Heart right ventricle (tissue), 16 donors: ENCODE measurements around the gene HSD17B2. TPM values are rescaled to one million over a fixed set of nuclear protein-coding genes. Genes with fewer than 3 reads are reported as not detected.

Experiments
- ATAC-seq, 8 donors: fragments of 200-7000 bp; cut with Tn5 transposase; one replicate each; pipeline ENCODE4 v1.9.1; 2020; ENCODE audit warnings: mild to moderate bottlenecking in 8 of 8, moderate library complexity in 8 of 8, moderate number of reproducible peaks in 1 of 8
- DNase-seq, 2 donors: peaks; one replicate each; pipeline ENCODE4 v3.0.0-alpha.2; 2020
- H3K27ac ChIP-seq, 10 donors: fragments of 200-600 bp; sonication (generic) in 2 of 10; one replicate each; pipeline versions ENCODE4 v1.5.0 to v1.8.0; 2020 to 2022; ENCODE audit warnings: mild to moderate bottlenecking in 3 of 10
- H3K27me3 ChIP-seq, 7 donors: fragments of 200-600 bp; one replicate each; pipeline ENCODE4 v1.8.0; 2021 to 2022; ENCODE audit warnings: mild to moderate bottlenecking in 2 of 7
- H3K36me3 ChIP-seq, 9 donors: fragments of 200-600 bp; sonication (generic) in 1 of 9; one replicate each; pipeline versions ENCODE4 v1.5.0 to v1.8.0; 2020 to 2022; ENCODE audit warnings: mild to moderate bottlenecking in 2 of 9
- H3K4me1 ChIP-seq, 9 donors: fragments of 200-600 bp; sonication (generic) in 1 of 9; one replicate each; pipeline versions ENCODE4 v1.5.0 to v1.8.0; 2020 to 2022; ENCODE audit warnings: mild to moderate bottlenecking in 4 of 9
- H3K4me3 ChIP-seq, 10 donors: fragments of 200-600 bp; sonication (generic) in 2 of 10; one replicate each; pipeline versions ENCODE4 v1.5.0 to v1.8.0; 2020 to 2022; ENCODE audit warnings: mild to moderate bottlenecking in 7 of 10, moderate library complexity in 2 of 10
- H3K9me3 ChIP-seq, 11 donors: fragments of 200-600 bp in 10 of 11; sonication (generic) in 2 of 11; one replicate each; pipeline versions ENCODE4 v1.5.0 to v1.8.0; 2013 to 2022; ENCODE audit warnings: mild to moderate bottlenecking in 2 of 11, control low read depth in 1 of 11, moderate library complexity in 1 of 11
- WGBS, 2 donors: extraction: QIAGEN DNeasy Blood & Tissue Kit; methylation state at CpG; one replicate each; pipeline ENCODE4 v1.1.7; 2013; ENCODE audit warnings: inconsistent platforms in 1 of 2; 5-methylcytosine and 5-hydroxymethylcytosine counted together
- intact Hi-C, 10 donors: fragments of 100-400 bp; cut with DNase I; formaldehyde crosslinking; loops; one replicate each; pipeline versions ENCODE4 v1.11.1 to v1.14.2; 2022
- polyA plus RNA-seq, 2 donors: library from polyadenylated mRNA; stranded (reverse); fragments of 200-250 nt; gene quantifications; one replicate each; pipeline ENCODE4 v1.2.3, GENCODE V29; 2013
- total RNA-seq, 10 donors: library from RNA; stranded (reverse); fragmentation: NEBNext Ultra II Directional in 3 of 10; extraction: Animal tissue kit (Norgen Biotek cat#: 25700) in 3 of 10; gene quantifications; one replicate each; pipeline versions ENCODE4 v1.2.1 to v1.2.4, GENCODE V29; 2021 to 2023
- TF ChIP-seq, protein P1 (sequence below), 9 donors: fragments of 200-600 bp; sonication (generic) in 2 of 9; IDR thresholded peaks; one replicate each; pipeline versions ENCODE4 v1.5.0 to v1.8.0; 2021 to 2022; ENCODE audit warnings: antibody characterized with exemption in 9 of 9, mild to moderate bottlenecking in 5 of 9, moderate library complexity in 1 of 9
- donor health status: Arrhythmogenic right ventricular cardiomyopathy.
- donor health status: ischemic (EF 13 %, LVEDD 7.1; RV severe dilation, severe dysfunction).
- donor health status: healthy with polysubstance abuse.
- donor health status: DM: no; HTN: yes; CAD: no.
- donor health status: DM: no; HTN: no; CAD: no.
- donor health status: ischemic (EF 25% LVEDD 6.9; RV normal size, moderate dysfunction).
- donor health status: ischemic (EF 25% LVEDD 5.7; RV mildly dilated, moderate dysfunction).
- donor health status: healthy.
- donor health status: DM: yes; HTN: yes; CAD: no.
- donor health status: Ischemic cardiomyopathy.
- donor health status: ischemic (EF 35%, LVEDD 5.7; RV mildly dilated, moderate dysfunction).
- donor health status: nonischemic (EF 11% LVEDD 7.7; RV severe dilation, severe dysfunction).
- donor health status: DM: yes; HTN: yes; CAD: no.
- donor health status: PGD.
- donor health status: ischemic (EF 29% LVEDD 5.4; RV normal size, mild dysfunction).
- donor health status: nonischemic (EF 23%, LVEDD 6.1; RV moderate dilation, normal function).

HSD17B2 gene
- total and polyA plus RNA-seq, 12 donors = 0.03 TPM; not detected in 11

DNA sequence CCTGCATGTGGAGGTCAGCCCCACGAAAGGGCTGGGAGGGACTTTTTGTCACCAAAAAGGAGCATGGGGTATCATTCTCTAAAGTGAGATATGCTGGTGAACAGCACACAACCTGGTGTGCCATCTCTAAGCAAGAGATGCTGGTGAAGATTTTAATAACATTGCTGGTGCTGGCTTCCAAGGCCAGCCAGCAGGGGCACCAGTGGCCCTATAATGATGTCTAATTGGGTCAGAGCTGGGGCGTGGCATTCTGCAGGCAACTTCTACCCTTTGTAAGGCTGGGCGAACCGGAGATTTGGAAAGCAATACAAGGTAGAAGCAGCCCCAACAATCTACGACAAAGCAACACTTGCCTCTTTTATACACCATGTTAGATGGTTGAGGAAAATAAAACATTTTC is 40.6 kb upstream of the HSD17B2 start:
- Histone ChIP-seq H3K9me3 (no peaks in the 10 kb centered on the region), H3K36me3 (no peaks in the 10 kb centered on the region), H3K27ac (no peak overlapping the region), H3K4me1 (peaks cover 0 to 16% (median 6%) of the 10 kb centered on the region in 9 donors), H3K27me3 (no peaks in the 10 kb centered on the region), H3K4me3 (no peak overlapping the region)
- intact Hi-C loops = no loop called here
- 86 to 87% methylated on average over 5 of the region's 5 CpGs for WGBS, 2 donors
- no peak for DNase-seq
- no peak for ATAC-seq
- TF ChIP-seq, protein P1, sequence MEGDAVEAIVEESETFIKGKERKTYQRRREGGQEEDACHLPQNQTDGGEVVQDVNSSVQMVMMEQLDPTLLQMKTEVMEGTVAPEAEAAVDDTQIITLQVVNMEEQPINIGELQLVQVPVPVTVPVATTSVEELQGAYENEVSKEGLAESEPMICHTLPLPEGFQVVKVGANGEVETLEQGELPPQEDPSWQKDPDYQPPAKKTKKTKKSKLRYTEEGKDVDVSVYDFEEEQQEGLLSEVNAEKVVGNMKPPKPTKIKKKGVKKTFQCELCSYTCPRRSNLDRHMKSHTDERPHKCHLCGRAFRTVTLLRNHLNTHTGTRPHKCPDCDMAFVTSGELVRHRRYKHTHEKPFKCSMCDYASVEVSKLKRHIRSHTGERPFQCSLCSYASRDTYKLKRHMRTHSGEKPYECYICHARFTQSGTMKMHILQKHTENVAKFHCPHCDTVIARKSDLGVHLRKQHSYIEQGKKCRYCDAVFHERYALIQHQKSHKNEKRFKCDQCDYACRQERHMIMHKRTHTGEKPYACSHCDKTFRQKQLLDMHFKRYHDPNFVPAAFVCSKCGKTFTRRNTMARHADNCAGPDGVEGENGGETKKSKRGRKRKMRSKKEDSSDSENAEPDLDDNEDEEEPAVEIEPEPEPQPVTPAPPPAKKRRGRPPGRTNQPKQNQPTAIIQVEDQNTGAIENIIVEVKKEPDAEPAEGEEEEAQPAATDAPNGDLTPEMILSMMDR (IDR thresholded peaks at IDR 0.05) = peak in 1 of 9 donors; percentile 15

DNA sequence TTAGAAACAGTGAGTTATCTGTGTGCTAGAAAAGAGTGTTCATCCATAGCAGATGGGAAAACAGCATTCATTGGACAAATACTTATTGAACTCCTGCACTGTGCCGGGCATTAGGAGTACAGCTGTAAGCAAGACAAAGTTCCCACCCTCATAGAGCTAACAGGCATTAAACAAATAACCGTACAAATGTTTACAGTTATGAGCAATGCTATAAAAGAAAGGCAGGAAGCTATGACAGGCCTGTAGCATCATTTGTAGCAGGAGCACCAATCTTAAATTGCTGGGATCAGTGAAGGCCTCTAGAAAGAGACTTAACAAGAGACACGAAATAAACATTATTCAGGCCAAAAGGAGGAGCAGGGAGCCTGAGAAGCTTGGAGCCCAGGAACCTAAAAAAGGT is 39.4 kb upstream of the HSD17B2 start:
- ATAC-seq = no peak
- H3K27ac ChIP-seq = no peak overlapping the region
- intact Hi-C loops = no loop called here
- H3K4me3 ChIP-seq = no peak overlapping the region
- no peaks in the 10 kb centered on the region for H3K27me3 ChIP-seq
- no peak for DNase-seq
- TF ChIP-seq, protein P1 (IDR thresholded peaks at IDR 0.05) = no peak
- WGBS, 2 donors = 73 to 80% methylated on average over 3 of the region's 3 CpGs
- H3K4me1 ChIP-seq = peaks cover 0 to 16% (median 6%) of the 10 kb centered on the region in 9 donors
- no peaks in the 10 kb centered on the region for H3K36me3 ChIP-seq
- no peaks in the 10 kb centered on the region for H3K9me3 ChIP-seq

DNA sequence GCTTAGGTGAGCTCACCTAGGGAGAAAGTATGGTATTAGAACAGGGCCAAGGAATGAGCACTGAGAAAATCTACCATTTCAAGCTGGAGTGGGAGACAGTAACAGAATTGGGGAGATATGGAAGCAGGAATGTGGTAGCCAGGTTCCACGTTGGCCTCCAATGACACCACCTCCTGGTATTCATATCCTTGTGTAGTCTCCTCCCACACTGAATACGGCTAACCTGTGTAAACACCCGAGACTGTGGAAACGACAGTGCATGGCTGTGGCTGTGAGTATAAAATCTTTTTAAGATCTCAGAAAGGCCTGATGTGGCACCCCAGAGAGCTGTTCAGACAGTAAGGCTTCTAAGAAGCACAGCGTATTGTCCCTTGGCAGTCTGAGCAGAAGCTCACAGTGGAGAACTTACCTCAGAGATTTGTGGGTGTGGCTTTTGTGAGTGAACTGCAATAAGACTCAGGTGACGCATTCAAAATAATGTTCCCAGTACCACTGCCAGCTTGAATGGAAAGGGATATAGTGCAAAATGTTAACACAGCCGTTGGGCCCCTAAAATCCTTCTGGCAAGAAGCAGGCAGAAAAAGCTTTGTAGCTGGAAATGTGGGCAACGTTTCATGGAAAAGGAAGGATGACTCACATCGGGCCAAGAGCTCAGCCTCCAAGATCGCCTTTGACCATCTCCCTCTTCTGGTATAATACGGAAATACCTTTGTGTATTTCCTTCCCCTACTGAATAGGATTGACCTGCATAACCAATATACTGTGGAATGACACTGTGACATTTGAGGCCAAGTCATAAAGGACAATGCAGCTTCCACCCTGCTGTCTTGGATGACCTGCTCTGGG is 38.2 kb upstream of the HSD17B2 start:
- no peaks in the 10 kb centered on the region for H3K27me3 ChIP-seq
- no peaks in the 10 kb centered on the region for H3K36me3 ChIP-seq
- H3K27ac ChIP-seq = no peak overlapping the region
- intact Hi-C loops = no loop called here
- TF ChIP-seq, protein P1 (IDR thresholded peaks at IDR 0.05) = peak in 2 of 9 donors; percentile 7 to 15
- DNase-seq (no peak), ATAC-seq (peak in 3 of 8 donors; percentile 38 to 52 (median 46))
- H3K4me1 ChIP-seq = peaks cover 0 to 16% (median 6%) of the 10 kb centered on the region in 9 donors
- no peaks in the 10 kb centered on the region for H3K9me3 ChIP-seq
- WGBS, 2 donors = 62 to 68% methylated on average over 11 of the region's 11 CpGs
- H3K4me3 ChIP-seq = no peak overlapping the region

DNA sequence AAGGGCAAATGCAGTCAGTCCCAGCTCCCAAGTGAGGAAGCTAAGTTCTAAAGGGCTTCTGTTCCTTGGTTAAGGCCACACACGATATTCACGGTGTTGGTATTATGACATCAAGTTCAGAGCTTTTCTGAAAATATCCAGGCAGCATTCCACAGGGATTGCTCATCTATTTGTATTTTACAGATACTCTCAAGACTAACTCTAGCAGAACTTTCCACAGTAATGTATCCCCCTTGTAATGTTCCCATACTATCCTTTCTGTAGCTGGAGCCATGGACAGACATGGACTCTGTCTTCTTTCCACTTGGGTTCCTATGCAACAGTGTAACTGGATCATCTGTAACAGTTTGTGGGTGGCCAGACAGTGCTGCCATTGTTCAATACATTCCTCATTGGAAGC is 37.3 kb upstream of the HSD17B2 start:
- no peak overlapping the region for H3K4me3 ChIP-seq
- H3K27ac ChIP-seq = no peak overlapping the region
- no peak for DNase-seq
- H3K9me3 ChIP-seq = no peaks in the 10 kb centered on the region
- intact Hi-C loops = no loop called here
- H3K36me3 ChIP-seq = no peaks in the 10 kb centered on the region
- H3K27me3 ChIP-seq = no peaks in the 10 kb centered on the region
- WGBS, 2 donors = 21 to 22% methylated on average over 2 of the region's 2 CpGs
- TF ChIP-seq, protein P1 (IDR thresholded peaks at IDR 0.05) = no peak
- peak in 1 of 8 donors; percentile 15 for ATAC-seq
- H3K4me1 ChIP-seq = peaks cover 0 to 16% (median 6%) of the 10 kb centered on the region in 9 donors
